ENCODE measurements around the gene C2CD4A.
A peak's percentile ranks its signal among the peaks of the same experiment; 100 is the strongest.

C2CD4A gene

GRCh38 chr15:62106096-62106495 is 39.3 kb downstream of the C2CD4A start:
- no peak for TF ChIP-seq CTCF (IDR thresholded peaks at IDR 0.05; ENCODE audit: unreplicated experiment in 3 of 3)
- peak overlapping the region in 1 of 3 experiments; percentile 44 for H3K27ac Mint-ChIP-seq
- peaks cover 28% of the 10 kb centered on the region for H3K4me1 Mint-ChIP-seq
- H3K36me3 Mint-ChIP-seq (ENCODE audit: low read depth), result no peaks in the 10 kb centered on the region
- no peak overlapping the region for H3K4me3 Mint-ChIP-seq
- peaks cover 3% of the 10 kb centered on the region for H3K27me3 Mint-ChIP-seq (ENCODE audit: low read depth)
- no peaks in the 10 kb centered on the region for H3K9me3 Mint-ChIP-seq

GRCh38 chr15:62107571-62108121 is 40.9 kb downstream of the C2CD4A start:
- H3K4me3 Mint-ChIP-seq, result no peak overlapping the region
- H3K27ac Mint-ChIP-seq, result no peak overlapping the region
- no peak for TF ChIP-seq CTCF (IDR thresholded peaks at IDR 0.05; ENCODE audit: unreplicated experiment in 3 of 3)
- no peaks in the 10 kb centered on the region for H3K36me3 Mint-ChIP-seq (ENCODE audit: low read depth)
- H3K9me3 Mint-ChIP-seq, result no peaks in the 10 kb centered on the region
- H3K4me1 Mint-ChIP-seq, result peaks cover 33% of the 10 kb centered on the region
- H3K27me3 Mint-ChIP-seq (ENCODE audit: low read depth), result peaks cover 3% of the 10 kb centered on the region

GRCh38 chr15:62108411-62108810 is 41.6 kb downstream of the C2CD4A start:
- TF ChIP-seq CTCF (IDR thresholded peaks at IDR 0.05; ENCODE audit: unreplicated experiment in 3 of 3), result no peak
- Mint-ChIP-seq H3K36me3 (ENCODE audit: low read depth) (no peaks in the 10 kb centered on the region), H3K27me3 (ENCODE audit: low read depth) (peaks cover under 1% of the 10 kb centered on the region), H3K9me3 (no peaks in the 10 kb centered on the region), H3K4me3 (no peak overlapping the region), H3K27ac (no peak overlapping the region), H3K4me1 (peaks cover 33% of the 10 kb centered on the region)

- Mint-ChIP-seq H3K36me3 (ENCODE audit: low read depth) (no peaks in the 10 kb centered on the region), H3K4me1 (peaks cover 28% of the 10 kb centered on the region)
These were observed 42.7 kb downstream of the C2CD4A start for GRCh38 chr15:62109437-62109836.

GRCh38 chr15:62109982-62110851 is 43.4 kb downstream of the C2CD4A start:
- Mint-ChIP-seq H3K9me3 (no peaks in the 10 kb centered on the region), H3K36me3 (ENCODE audit: low read depth) (no peaks in the 10 kb centered on the region), H3K27ac (peak overlapping the region; percentile 62 to 74 (median 62)), H3K27me3 (ENCODE audit: low read depth) (no peaks in the 10 kb centered on the region), H3K4me3 (no peak overlapping the region), H3K4me1 (peaks cover 24% of the 10 kb centered on the region)
- no peak for TF ChIP-seq CTCF (IDR thresholded peaks at IDR 0.05; ENCODE audit: unreplicated experiment in 3 of 3)

More at GRCh38 chr15:62109437-62109836, 42.7 kb downstream of the C2CD4A start:
- no peak for TF ChIP-seq CTCF (IDR thresholded peaks at IDR 0.05; ENCODE audit: unreplicated experiment in 3 of 3)
- Mint-ChIP-seq H3K27ac (no peak overlapping the region), H3K27me3 (ENCODE audit: low read depth) (no peaks in the 10 kb centered on the region), H3K4me3 (no peak overlapping the region), H3K9me3 (no peaks in the 10 kb centered on the region)
